ENCODE measurements around the gene ROBO1.

GRCh38 chr3:78690766-78691165 is 1077.0 kb downstream of the ROBO1 start:
- TF ChIP-seq EZH2 (IDR thresholded peaks at IDR 0.05; ENCODE audit: low read length, unreplicated experiment): no peak
- TF ChIP-seq CTCF (conservative IDR thresholded peaks at IDR 0.05; ENCODE audit: low read depth, low read length): no peak
- no peak for TF ChIP-seq EZH2phosphoT487 (IDR thresholded peaks at IDR 0.05; ENCODE audit: borderline replicate concordance, low read length)

Measured in PC-3 (cell line).